Measurements from ENCODE around the gene ZNF446.
"Not testable (repeated sequence)": the region's sequence is repeated elsewhere in the genome, so short reads cannot be mapped to it uniquely, and the experiment has no call there.

ZNF446 gene

GRCh38 chr19:58507602-58508223 lies 31.6 kb downstream of the ZNF446 start:
- not testable (repeated sequence) for DNase-seq

GRCh38 chr19:58509731-58510083 lies 33.6 kb downstream of the ZNF446 start:
- no peak for DNase-seq

- no peak for DNase-seq
These were observed 34.1 kb downstream of the ZNF446 start for GRCh38 chr19:58510084-58510862.

- DNase-seq, result no peak
These were observed 35.4 kb downstream of the ZNF446 start, which contains the start of gene SLC27A5 for GRCh38 chr19:58511353-58512208. SLC27A5 (minus strand) TSS chr19:58511992; CDS start chr19:58511955, 37 bp downstream.

- no peak for DNase-seq
These were observed 37.1 kb downstream of the ZNF446 start for GRCh38 chr19:58513213-58513693.

- DNase-seq, result peak; percentile 98
These were observed 37.8 kb downstream of the ZNF446 start for GRCh38 chr19:58513694-58514563.

GRCh38 chr19:58514564-58515022 lies 38.4 kb downstream of the ZNF446 start:
- peak; percentile 70 for DNase-seq

- no peak for DNase-seq
These were observed 39.1 kb downstream of the ZNF446 start for GRCh38 chr19:58515259-58515658.

- DNase-seq, result no peak
These were observed 40.2 kb downstream of the ZNF446 start for GRCh38 chr19:58516246-58516836.

GRCh38 chr19:58516964-58517833 lies 41.0 kb downstream of the ZNF446 start:
- peak; percentile 56 for DNase-seq

- peak; percentile 62 for DNase-seq
These were observed 42.3 kb downstream of the ZNF446 start for GRCh38 chr19:58518256-58519086.

GRCh38 chr19:58519087-58519354 lies 42.9 kb downstream of the ZNF446 start:
- peak; percentile 80 for DNase-seq

- DNase-seq, result peak; percentile 96
These were observed 43.5 kb downstream of the ZNF446 start, which contains the start of gene ZBTB45 for GRCh38 chr19:58519355-58520256. ZBTB45 (minus strand) TSS chr19:58519810; CDS start chr19:58517673, 2,137 bp downstream.

- DNase-seq, result no peak
These were observed 44.1 kb downstream of the ZNF446 start for GRCh38 chr19:58520257-58520599.

GRCh38 chr19:58521651-58522050 lies 45.5 kb downstream of the ZNF446 start:
- DNase-seq, result no peak

- no peak for DNase-seq
These were observed 46.6 kb downstream of the ZNF446 start for GRCh38 chr19:58522709-58523108.

GRCh38 chr19:58529405-58529804 lies 53.3 kb downstream of the ZNF446 start:
- no peak for DNase-seq

Data from activated CD8-positive, alpha-beta memory T cell treated with anti-CD3 and anti-CD28 coated beads for 24 hours (primary cell).